Measurements from ENCODE around the gene JAKMIP3. TPM values are rescaled to one million over a fixed set of nuclear protein-coding genes. Genes with fewer than 3 reads are reported as not detected.

The JAKMIP3 gene
- polyA plus RNA-seq, 2 of the 4 experiments (the other 2 are of a cell fraction): 3.1 to 4.1 TPM

- ChIA-PET POLR2A (no interaction called here), CTCF (interaction anchor here (0.6 to 1.5 kb wide), 3 partner anchors 24 to 34 kb away, joined by 3 to 6 read pairs (median 4); no protein-coding TSS in a partner anchor)
- WGBS (ENCODE audit: missing lambda C conversion rate): 38% methylated on average over 9 of the region's 9 CpGs
- FAIRE-seq (no peak), ATAC-seq (peak; percentile 23 to 43; a peak in 2 of 6 replicates), DNase-seq (ENCODE audit: low read depth in 1 of 2, low spot score in 1 of 2) (no peak)
- Histone ChIP-seq H3K4me3 (no peak overlapping the region), H3K4me2 (no peak overlapping the region), H3K9me3 (peaks cover 46% of the 10 kb centered on the region), H3K4me1 (no peaks in the 10 kb centered on the region), H3K27ac (no peak overlapping the region)
- TF ChIP-seq HOXB13 (CRISPR knock-in tag; IDR thresholded peaks at IDR 0.05; ENCODE audit: low read depth) (no peak), REST (IDR thresholded peaks at IDR 0.05) (peak; percentile 82)
Measured at GRCh38 chr10:132054564-132054963, 11.2 kb upstream of the JAKMIP3 start.

- FAIRE-seq (no peak), ATAC-seq (no peak), DNase-seq (ENCODE audit: low read depth in 1 of 2, low spot score in 1 of 2) (no peak)
- POLR2A ChIA-PET: no interaction called here
- Histone ChIP-seq H3K4me1 (no peaks in the 10 kb centered on the region), H3K27ac (no peak overlapping the region), H3K9me3 (peaks cover 41% of the 10 kb centered on the region), H3K4me2 (no peak overlapping the region), H3K4me3 (no peak overlapping the region)
- CTCF ChIA-PET: interaction anchor here (0.6 kb wide), 1 partner anchor 179 kb away, joined by 3 read pairs; no protein-coding TSS in a partner anchor
- 31% methylated on average over 6 of the region's 6 CpGs for WGBS (ENCODE audit: missing lambda C conversion rate)
- TF ChIP-seq USF2 (IDR thresholded peaks at IDR 0.05): no peak
- no peak for TF ChIP-seq FOSL2 (IDR thresholded peaks at IDR 0.05)
- no peak for TF ChIP-seq FOSL2 (CRISPR knock-in tag; IDR thresholded peaks at IDR 0.05)
- no peak for TF ChIP-seq SMC3 (IDR thresholded peaks at IDR 0.05)
- no peak for TF ChIP-seq MAZ (IDR thresholded peaks at IDR 0.05; ENCODE audit: borderline replicate concordance, low read depth, low read length)
Measured at GRCh38 chr10:132055616-132056015, 10.1 kb upstream of the JAKMIP3 start.

- Histone ChIP-seq H3K4me3 (no peak overlapping the region), H3K9me3 (peaks cover 30% of the 10 kb centered on the region), H3K4me2 (no peak overlapping the region), H3K27ac (no peak overlapping the region), H3K4me1 (no peaks in the 10 kb centered on the region)
- ChIA-PET CTCF (no interaction called here), POLR2A (no interaction called here)
- 44% methylated on average over 7 of the region's 9 CpGs for WGBS (ENCODE audit: missing lambda C conversion rate)
- TF ChIP-seq ATOH8 (CRISPR knock-in tag; IDR thresholded peaks at IDR 0.05; ENCODE audit: low read depth) (no peak), ESRRA (IDR thresholded peaks at IDR 0.05; ENCODE audit: borderline replicate concordance, low read length) (no peak), NR3C1 (IDR thresholded peaks at IDR 0.05) (no peak), ZFP36 (IDR thresholded peaks at IDR 0.05; ENCODE audit: borderline replicate concordance, partially characterized antibody) (no peak), RFX5 (IDR thresholded peaks at IDR 0.05) (no peak), ZC3H11A (IDR thresholded peaks at IDR 0.05) (no peak), POLR2AphosphoS2 (conservative IDR thresholded peaks at IDR 0.05; ENCODE audit: low read length) (no peak), USF2 (IDR thresholded peaks at IDR 0.05) (no peak), PHF8 (IDR thresholded peaks at IDR 0.05; ENCODE audit: borderline replicate concordance, low read depth) (no peak), CBX2 (IDR thresholded peaks at IDR 0.05; ENCODE audit: borderline replicate concordance, low read depth) (no peak), HES2 (IDR thresholded peaks at IDR 0.05) (no peak), CEBPB (IDR thresholded peaks at IDR 0.05) (no peak)
- DNase-seq (ENCODE audit: low read depth in 1 of 2, low spot score in 1 of 2) (no peak), ATAC-seq (no peak), FAIRE-seq (no peak)
Measured at GRCh38 chr10:132056663-132057062, 9.1 kb upstream of the JAKMIP3 start.
